22Rv1 (cell line): ENCODE data around the gene TMX4.

Experiments used
- ZFX ChIP-seq: fragments of 450-650 bp; IDR thresholded peaks from 2 replicates; pipeline ENCODE4 v1.6.1; 2017; ENCODE audit warnings: antibody characterized with exemption, borderline replicate concordance
- TF ChIP-seq, protein P1 (sequence below): fragments of 450-650 bp; IDR thresholded peaks from 2 replicates; pipeline ENCODE4 v1.5.1; 2017; ENCODE audit warnings: mild to moderate bottlenecking

DNA sequence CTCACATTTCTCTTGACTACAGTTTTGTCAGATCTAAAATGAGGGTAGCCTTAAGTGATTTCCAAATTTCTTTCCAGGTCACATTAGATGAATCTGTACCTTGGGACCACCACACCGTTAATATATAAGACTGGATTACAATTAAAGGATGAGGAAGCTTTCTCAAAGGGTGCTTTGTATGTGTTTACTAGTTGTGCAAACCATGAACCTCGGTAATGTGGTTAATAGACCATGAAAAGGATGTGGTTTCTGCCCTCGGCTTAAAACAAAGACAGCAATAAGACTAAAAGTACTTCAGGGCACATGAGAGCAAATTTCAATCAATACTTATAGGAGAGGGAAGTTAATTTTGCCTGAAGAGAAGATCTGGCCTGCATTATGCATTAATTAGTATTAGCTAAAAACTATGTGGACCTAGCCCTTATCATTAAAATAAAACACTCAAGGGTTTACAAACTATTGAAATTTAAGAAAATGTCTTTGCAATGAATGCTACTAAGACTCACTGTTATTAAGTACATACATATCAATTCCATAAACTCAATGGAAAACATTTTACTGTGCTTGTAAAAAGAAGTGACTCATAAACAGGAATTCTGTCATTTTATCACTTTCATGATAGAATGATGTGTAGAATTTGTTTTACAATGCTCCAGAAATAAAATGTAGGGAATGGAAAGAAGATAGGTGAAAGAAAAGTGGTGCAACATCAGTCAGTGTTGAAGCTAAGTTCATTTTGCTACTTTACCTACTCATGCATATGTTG, 936 bp upstream of the TMX4 start:
- TF ChIP-seq, protein P1, sequence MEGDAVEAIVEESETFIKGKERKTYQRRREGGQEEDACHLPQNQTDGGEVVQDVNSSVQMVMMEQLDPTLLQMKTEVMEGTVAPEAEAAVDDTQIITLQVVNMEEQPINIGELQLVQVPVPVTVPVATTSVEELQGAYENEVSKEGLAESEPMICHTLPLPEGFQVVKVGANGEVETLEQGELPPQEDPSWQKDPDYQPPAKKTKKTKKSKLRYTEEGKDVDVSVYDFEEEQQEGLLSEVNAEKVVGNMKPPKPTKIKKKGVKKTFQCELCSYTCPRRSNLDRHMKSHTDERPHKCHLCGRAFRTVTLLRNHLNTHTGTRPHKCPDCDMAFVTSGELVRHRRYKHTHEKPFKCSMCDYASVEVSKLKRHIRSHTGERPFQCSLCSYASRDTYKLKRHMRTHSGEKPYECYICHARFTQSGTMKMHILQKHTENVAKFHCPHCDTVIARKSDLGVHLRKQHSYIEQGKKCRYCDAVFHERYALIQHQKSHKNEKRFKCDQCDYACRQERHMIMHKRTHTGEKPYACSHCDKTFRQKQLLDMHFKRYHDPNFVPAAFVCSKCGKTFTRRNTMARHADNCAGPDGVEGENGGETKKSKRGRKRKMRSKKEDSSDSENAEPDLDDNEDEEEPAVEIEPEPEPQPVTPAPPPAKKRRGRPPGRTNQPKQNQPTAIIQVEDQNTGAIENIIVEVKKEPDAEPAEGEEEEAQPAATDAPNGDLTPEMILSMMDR: no peak
- TF ChIP-seq ZFX: no peak
